ENCODE results near the gene GLTPD2. TPM values are rescaled to one million over a fixed set of nuclear protein-coding genes. Genes with fewer than 3 reads are reported as not detected.
A peak's percentile ranks its signal among the peaks of the same experiment; 100 is the strongest.

The GLTPD2 gene
- total RNA-seq, 1 donor from 2014 or later, result not detected

DNA sequence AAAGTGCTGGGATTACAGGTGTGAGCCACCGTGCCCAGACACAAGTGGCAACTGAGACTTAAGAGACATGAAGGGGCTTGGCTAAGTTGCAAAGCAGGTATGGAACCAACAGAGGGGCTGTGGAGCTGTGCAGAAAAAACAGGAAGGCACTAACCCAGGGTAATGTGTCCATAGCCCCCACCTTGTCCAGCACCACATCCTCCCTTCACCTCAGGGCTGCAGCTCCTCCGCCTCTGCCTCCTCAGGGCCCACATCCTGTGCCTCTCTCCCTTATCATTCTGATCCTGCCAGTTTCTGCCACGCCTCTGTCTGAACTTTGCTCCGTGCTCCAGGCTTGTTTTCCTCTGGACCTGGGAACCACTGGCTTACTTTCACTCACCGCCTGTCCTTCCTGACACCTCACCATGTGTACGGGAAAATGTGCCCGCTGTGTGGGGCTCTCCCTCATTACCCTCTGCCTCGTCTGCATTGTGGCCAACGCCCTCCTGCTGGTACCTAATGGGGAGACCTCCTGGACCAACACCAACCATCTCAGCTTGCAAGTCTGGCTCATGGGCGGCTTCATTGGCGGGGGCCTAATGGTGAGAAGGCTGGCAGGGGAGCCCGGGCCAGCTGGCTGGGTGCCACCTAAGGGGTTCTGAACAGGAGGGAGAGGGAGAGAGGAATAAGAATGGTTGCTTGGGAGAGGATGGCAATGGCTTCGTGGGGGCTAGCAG lies 17.1 kb upstream of the GLTPD2 start, which contains the start of gene TM4SF5:
TM4SF5 (plus strand) TSS at position 368 of the 716 bp plus-strand sequence; CDS start at position 405, 37 bp downstream.
- peak; percentile 42 for ATAC-seq

DNA sequence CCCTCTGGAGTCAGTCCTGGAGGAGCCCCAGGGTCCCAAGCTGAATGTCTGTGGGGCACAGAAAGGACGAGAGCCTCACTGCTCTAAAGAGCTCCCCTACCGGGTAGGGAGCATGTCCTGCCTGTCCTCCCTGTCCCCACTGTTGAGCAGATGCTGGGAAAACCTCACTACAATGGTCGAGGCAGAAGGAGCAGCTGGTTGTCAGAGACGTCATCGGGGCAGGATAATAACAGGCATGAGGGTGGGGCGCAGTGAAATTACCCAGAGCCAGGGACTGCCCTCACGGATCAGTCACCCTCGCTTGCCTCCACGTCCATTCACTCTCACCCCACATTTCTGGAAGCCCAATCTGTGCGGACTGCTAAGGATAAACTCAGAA lies 16.5 kb upstream of the GLTPD2 start:
- ATAC-seq, result peak; percentile 8

DNA sequence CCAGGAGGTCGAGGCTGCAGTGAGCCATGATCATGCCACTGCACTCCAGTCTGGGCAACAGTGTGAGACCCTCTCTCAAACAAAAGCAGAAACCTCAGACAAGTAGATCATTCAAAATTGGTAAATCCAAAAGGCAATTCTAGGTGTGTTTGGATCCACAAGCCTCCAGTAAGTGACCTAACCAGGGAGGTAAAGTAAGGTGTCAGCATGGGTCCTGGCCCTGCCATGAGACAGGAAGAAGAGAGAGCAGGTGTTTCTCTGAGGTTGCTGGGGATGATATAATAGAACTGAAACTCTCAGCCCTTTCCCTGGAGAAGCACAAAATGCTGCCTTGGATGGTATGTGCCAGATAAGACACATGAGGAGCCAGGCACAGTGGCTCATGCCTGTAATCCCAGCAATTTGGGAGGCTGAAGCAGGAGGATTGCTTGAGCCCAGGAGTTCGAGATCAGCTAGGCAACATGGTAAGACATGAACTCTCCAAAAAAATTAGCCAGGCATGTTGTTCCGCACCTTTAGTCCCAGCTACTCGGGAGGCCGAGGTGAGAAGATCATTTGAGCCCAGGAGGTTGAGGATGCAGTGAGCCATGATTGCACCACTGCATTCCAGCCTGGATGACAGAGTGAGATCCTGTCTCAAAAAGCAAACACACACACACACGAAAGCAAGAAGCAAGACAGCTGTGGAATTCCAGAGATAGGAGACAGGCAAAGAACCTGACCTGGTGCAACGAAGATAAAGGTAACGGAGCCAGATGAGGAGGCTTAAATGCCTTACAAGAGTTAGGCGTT lies 10.6 kb upstream of the GLTPD2 start:
- ATAC-seq, result no peak

DNA sequence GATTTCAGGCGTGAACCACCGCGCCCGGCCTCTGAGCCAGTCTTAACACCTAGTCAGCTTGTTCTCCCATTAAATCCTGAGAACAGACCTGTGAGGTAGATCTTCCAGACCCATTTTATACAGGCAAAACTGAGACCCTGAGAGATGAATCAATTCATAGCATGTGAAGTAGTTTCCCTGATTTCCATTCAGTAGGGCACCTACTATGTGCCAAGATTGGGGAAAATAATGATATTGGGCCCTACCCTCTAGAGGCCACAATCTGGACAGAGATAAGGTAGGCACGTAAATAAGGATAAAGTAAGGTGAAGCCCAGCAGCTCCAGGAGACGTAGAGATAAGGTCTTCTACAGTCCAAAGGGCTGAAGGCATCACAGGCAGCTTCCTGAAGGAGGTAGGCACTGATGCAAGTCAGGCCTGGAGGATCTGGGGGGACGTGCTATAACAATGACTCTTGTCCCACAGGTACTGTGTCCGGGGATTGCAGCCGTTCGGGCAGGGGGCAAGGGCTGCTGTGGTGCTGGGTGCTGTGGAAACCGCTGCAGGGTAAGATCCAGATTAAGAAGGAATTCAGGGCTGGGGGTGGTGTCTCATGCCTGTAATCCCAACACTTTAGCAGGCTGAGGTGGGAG lies 8.3 kb upstream of the GLTPD2 start:
- no peak for ATAC-seq

DNA sequence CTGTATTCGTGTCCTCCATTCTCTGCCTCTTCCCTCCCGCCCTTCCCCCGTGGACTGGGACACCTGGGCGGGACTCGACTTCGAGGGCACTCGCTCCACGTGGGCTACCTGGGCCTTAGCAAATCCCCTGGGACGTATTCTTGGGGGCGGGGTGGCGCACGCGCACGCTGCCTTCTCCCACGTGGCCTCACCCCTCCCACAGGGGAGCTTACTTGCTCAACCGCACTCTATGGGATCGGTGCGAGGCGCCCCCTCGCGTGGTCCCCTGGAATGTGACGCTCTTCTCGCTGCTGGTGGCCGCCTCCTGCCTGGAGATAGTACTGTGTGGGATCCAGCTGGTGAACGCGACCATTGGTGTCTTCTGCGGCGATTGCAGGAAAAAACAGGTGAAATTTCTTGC lies 6.1 kb upstream of the GLTPD2 start:
- peak; percentile 4 for ATAC-seq

DNA sequence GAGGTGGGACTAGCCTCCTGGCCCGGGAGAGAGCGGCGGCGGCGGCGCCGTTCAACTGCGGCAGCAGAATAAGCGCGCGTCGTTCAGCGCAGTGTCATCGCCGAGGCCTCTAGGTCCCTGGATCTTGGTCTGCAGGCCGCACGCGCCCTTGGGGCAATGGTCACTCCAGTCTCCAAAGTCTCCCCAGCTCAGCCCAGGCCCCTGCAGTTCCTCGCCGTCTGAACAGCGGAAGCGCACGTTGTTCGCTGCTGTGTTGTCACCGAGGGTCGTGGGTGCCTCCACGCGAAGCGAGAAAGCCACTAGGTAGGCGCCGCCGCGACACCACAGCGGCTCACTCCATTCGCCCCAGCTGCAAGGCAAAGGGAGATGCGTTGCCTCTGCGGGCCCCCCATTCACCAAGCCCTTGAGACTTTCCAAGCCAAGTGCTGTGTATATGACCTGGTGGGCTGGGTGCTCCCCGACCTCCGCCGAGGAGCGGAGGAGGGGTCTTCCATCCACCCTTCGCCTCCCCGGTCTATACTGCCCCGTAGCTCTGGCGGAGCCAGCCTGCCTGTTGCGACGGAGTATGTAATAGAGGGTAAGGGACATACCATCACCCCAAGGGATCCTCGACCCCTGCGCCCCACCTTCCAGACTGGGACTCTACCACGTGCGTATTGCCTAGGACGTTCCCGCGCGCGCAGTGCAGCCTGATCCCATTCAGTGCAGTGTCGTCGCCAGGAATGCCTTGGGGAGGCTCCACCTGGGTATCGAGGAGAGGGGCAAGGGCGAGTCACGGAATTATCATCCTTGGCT lies 3.3 kb upstream of the GLTPD2 start:
- no peak for ATAC-seq

DNA sequence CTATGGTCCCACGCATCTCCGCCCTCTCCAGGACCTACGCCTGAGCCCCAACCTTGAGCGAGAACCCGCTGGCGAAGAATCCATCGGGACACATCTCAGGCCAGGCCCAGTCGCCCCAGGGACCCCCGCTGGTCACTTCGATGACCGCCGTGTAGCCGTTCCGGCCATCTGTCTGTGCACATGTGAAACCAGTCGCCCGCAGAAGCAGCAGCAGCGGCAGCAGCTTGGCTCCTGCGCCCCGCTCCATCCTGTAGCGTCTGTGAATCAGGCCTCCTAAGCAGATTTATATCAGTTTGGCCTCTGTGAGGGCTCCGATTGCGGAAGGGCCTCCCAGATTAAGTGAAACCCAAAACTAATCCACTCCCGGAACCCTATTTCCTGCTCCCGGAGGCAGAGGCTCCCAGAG lies 2.7 kb upstream of the GLTPD2 start, which contains the start of gene VMO1:
VMO1 (minus strand) TSS at position 259 of the 406 bp plus-strand sequence; CDS start at position 247, 12 bp downstream.
- no peak for ATAC-seq

DNA sequence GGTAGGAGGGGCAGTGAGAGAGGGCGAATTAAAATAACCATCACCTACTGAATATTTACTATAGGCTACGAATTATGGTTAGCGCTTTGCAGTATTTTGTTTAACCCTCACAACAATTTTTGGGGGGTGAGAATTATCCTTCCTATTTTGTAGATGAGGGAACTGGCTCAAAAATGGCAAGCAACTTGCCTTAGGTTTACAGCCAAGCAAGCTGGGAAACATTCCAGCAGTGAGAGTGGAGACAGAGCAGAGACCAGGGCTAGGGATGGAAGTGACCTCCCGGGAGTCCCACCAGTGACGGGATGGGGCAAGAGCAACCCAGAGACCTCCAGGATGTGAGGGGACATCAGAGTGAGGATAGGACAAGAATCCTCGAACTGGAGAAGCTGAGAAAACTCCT lies 2.2 kb upstream of the GLTPD2 start:
- no peak for ATAC-seq

DNA sequence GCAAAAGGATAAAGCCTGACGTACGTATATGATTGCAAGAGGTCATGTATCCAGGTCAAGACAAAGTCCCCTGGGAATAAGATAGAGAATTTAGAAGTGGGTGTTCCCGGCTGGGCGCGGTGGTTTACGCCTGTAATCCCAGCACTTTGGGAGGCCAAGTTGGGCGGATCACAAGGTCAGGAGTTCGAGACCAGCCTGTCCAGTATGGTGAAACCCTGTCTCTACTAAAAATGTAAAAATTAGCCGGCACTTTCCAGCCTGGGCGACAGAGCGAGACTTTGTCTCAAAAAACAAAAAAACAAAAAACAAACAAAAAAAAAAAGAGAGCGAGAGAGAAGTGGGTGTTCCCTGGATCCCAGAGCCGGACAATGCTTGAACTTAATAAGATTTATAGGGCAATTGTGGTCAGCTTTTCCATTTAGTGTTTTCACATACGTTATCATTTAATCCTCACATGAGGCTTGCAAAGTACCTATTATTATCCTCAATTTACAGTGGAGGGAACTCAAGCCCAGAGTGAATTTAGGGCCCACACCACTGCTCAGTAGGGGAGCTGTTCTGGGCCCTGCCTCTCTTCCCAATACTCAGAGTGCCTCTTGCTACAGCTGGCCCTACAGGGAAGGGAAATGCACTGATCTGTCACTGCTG lies 481 bp upstream of the GLTPD2 start:
- no peak for ATAC-seq

DNA sequence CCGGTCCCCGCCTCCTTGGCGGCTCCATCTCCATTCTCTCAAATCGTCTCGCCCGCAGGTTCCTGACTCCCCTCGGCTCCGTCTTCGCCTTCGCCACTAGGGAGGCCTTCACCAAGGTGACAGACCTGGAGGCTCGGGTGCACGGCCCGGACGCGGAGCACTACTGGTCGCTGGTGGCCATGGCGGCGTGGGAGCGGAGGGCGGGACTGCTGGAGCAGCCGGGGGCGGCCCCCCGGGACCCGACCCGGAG lies 862 bp downstream of the GLTPD2 start:
- ATAC-seq, result no peak

DNA sequence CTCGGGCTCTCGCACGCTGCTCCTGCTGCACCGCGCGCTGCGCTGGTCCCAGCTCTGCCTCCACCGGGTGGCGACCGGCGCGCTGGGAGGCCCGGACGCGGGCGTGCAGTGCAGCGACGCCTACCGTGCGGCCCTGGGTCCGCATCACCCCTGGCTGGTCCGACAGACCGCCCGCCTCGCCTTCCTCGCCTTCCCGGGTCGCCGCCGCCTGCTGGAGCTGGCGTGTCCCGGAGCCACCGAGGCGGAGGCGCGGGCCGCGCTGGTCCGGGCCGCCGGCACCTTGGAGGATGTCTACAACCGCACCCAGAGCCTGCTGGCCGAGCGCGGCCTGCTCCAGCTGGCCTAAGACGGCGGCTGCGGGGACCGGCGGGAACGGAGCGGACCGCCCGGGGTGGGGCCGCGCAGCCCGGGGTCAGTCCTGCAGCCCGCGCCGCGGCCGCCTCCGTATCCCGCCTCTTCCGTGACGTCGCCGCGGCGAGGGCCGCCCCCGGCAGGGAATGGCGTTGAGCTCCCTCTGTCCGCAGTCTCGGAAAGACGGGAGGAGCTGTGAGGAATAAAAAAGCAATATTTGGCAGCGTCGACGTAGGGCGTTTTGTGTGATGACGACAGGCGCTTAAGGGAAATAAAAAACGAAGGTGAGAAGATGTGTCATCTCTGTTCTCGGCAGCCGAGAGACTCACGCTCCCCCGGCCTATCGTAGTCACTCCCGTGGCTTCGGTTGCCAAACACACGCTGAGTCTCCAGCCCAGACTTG lies 1.4 kb downstream of the GLTPD2 start:
- peak; percentile 88 for ATAC-seq

DNA sequence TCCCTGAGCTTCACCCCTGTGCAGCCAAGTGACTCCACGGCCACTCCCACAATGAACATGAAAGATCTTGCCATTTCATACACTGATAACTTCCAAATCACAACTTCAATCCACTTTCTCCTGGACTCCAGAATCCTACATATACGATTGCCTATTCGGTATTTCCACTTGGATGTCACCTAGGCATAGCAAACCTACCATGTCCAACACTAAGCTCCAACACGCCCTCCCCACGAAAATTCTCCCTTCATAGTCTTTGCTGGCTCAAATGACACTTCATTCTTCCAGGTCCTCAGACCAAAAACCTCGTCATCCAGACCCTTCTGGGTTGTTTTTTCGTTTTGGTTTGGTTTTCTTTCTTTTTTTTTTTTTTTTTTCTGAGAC lies 1.9 kb downstream of the GLTPD2 start:
- ATAC-seq, result no peak

DNA sequence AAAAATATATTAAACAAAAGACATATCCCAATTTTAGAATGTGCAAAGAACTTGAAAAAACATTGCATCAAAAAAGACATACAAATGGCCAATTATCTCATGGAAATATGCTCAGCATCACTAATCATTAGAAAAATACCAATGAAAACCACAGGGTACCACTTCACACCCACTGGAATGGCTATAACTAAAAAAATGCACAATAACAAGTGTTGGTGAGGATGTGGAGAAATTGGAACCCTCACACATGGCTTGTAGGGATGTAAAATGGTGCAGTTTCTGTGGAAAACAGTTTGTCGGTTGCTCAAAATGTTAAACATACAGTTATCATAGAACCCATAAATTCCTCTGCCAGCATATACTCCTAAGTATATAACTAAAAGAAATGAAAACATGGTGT lies 6.4 kb downstream of the GLTPD2 start:
- no peak for ATAC-seq

DNA sequence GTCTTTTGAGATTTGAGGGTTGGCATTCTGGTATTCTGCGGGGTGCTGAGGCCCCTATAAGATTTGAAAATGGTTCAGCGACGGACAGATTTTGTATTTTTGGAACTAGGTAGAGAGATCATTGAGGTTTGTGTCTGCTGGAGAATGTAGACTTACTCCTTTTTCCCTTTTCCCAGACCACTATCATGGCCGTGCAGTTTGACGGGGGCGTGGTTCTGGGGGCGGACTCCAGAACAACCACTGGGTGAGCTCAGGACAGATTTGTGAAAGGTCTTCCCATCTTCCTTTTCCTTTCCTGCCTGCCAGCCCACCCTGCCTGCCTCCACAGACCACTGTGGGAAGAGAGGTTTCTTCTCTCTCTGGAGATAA lies 7.8 kb downstream of the GLTPD2 start:
- peak; percentile 34 for ATAC-seq

DNA sequence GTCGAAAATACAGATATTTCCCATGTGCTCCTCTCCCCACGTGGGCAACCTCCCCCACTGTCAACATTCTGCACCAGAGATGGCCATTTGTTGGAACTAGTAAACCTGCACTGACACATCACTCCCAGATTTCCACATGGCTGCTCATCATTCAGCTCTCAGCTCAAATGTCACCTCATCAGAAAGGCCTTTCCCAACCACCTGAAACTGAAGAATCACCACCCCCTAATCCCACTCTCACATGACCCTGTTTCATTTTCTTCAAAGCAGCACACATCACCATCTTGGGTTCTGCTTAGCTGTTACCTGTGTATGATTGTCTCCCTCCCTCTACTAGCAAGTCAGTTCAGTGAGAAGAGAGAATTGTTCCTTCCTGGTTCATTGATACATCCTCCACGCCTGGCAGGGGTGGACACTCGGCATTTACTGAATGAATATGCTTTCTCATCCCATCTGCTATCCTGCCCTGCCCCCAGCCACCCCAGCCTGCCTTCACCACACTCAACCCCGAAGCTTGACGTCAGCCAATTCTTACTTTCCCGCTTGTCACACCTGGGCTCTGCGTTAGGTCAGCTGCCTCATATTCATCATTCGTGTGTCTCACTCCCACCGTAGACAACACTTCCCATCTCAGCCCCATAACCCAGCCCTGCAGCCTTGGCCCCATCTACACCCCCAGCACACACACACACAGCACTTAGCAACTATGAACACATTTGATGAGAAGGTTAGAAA lies 11.9 kb downstream of the GLTPD2 start:
- no peak for ATAC-seq

DNA sequence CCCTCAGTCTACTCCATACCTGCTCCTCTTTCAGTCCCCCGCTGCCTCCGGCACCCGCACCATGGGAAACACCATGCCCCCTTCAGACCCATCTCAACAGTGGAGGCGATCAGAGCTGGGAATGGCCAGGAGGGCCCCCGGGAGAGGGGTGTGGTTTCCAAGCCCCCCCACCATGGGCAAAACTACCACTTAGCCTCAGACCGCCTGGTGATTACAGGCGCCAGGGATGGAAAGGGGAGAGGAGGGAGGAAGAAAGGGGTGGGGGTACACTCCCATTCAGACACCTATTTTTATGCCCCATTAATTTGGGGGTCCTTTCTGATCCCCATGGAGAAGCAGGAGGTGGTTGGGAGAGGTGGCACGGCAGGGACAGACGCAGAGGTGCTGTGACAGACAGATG lies 13.5 kb downstream of the GLTPD2 start, which contains the start of gene C17orf114:
C17orf114 (minus strand) TSS at position 101 of the 400 bp plus-strand sequence.
- ATAC-seq, result no peak

DNA sequence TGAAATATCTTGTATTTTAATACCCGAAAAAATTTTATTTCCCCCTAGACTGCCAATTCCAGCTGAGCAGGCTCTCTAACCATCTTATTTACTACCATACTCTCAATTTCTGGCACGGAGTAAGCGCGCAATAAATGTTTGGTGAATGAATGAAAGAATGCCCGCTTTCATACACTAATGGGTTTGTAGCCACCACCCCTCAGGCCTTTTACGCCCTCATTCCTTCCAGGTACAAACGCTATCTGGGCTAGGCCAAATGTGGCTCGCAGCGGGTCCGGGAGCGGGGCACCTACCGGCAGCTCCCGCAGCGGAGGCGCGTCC lies 17.7 kb downstream of the GLTPD2 start:
- ATAC-seq, result no peak

DNA sequence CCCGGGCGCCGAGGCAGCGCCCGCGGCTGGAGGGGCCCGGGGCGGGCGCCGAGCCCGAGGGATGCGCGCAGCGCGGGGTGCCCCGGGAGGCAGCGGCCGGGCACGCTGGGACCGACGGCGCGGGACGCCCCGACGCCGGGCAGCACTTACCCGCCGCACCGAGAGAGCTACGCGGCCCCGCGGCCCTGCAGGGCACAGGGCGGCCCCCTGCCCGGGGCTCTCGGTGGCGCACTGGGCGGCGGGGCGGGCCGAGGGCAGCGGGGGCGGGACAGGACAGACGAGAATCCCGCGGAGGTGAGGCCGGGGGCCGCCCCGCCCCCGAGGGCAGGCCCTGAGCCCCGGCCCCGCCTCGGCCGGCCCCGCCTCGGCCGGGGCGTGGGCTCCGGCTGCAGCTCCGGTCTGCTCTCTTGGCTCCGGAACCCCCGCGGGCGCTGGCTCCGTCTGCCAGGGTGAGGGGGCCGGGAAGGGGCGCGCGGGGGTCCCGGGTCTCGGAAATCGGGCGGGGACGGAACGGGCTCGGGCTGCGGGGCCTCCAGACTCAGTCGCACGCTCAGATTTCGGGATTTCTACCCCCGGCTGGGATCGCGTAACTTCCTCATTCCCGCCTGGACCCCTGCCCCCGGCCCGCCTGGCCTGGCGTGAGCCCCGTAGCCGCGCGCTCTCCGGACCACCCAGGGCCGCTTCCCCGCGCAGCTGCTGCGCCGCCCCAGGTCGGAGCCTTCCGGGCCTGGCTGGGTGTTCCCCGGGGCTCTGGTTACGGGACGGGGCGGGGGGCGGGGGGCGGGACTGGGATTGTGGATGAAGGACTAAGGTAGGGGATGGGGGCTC lies 18.2 kb downstream of the GLTPD2 start, which contains the start of gene PLD2:
PLD2 (plus strand) TSS at position 376 of the 828 bp plus-strand sequence. CDS start 621 bp downstream, outside the sequence.
- ATAC-seq, result peak; percentile 91

DNA sequence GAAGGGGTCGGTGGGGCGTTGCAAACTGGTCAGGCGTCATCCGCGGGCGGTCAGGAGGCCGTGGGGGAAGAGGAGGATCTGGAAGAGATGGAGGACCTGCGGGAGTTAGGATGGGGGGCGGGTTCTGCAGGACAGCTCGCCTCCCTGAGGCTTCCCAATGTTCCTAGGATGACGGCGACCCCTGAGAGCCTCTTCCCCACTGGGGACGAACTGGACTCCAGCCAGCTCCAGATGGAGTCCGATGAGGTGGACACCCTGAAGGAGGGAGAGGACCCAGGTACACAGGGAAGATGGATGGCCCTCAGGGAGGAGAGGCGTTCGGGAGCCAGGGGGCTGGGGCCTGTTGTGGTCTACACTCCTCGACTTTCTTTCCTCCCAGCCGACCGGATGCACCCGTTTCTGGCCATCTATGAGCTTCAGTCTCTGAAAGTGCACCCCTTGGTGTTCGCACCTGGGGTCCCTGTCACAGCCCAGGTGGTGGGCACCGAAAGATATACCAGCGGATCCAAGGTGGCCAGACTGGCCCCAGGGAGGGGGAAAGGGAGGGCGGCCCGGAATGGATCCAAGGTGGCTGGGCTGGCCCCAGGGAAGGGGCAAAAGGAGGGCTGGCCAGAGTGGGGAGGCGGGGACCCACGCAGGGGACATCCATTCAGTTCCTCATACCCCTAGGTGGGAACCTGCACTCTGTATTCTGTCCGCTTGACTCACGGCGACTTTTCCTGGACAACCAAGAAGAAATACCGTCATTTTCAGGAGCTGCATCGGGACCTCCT lies 19.0 kb downstream of the GLTPD2 start:
- ATAC-seq, result peak; percentile 0
